Coronary artery (tissue), 2 donors: ENCODE results near the gene PSAT1.

Experiments used
- DNase-seq: peaks from one replicate; pipeline ENCODE4 v3.0.0-alpha.2; 2017; ENCODE audit warnings: low spot score
- H3K27ac ChIP-seq, 2 donors: fragments of 200-600 bp; sonication (generic); one replicate each; pipeline ENCODE4 v1.5.1; 2016 to 2019
- H3K4me3 ChIP-seq: fragments of 200-600 bp; sonication (generic); 2 replicates; pipeline ENCODE4 v1.5.1; 2016; ENCODE audit warnings: mild to moderate bottlenecking, moderate library complexity
- TF ChIP-seq, protein P1 (sequence below): fragments of 200-600 bp; sonication (generic); IDR thresholded peaks from one replicate; pipeline ENCODE4 v1.5.1; 2019; ENCODE audit warnings: antibody characterized with exemption

PSAT1 gene

DNA sequence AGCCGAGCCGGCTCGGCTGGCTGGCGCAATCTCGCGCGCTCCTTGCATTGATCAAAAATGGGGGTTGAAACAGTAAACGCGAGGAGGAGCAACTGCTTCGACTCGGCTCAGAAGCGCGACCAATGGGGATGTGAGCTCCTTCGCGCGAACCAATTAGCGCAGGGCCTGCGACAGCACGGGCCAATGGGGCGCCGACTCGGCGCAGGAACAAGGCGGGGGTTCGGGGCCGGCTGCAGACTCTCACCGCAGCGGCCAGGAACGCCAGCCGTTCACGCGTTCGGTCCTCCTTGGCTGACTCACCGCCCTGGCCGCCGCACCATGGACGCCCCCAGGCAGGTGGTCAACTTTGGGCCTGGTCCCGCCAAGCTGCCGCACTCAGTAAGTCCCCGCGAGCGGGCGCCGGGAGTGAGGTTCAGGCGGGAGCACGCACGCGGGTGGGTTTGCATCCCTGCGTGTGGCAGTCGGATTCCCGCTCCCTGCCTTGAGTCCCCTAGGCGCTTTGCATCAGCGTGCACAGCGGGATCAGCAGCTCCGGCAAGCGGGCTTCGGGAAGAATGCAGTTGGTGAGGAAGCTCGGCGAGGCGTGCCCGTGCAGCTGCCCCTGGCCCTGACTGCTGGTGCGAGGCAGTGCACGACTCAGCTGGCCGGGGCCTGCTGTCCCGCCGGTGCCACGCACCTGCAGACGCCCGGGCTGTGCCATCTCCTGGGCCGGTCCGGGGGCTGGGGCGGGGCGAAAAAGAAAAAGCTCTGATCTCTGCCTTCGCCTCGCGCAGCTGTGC lies at the start of gene PSAT1:
Gene PSAT1, plus strand, starts transcription at position 233 of the 779 bp plus-strand sequence. Its CDS starts 86 bp downstream, at position 319.
- TF ChIP-seq, protein P1, sequence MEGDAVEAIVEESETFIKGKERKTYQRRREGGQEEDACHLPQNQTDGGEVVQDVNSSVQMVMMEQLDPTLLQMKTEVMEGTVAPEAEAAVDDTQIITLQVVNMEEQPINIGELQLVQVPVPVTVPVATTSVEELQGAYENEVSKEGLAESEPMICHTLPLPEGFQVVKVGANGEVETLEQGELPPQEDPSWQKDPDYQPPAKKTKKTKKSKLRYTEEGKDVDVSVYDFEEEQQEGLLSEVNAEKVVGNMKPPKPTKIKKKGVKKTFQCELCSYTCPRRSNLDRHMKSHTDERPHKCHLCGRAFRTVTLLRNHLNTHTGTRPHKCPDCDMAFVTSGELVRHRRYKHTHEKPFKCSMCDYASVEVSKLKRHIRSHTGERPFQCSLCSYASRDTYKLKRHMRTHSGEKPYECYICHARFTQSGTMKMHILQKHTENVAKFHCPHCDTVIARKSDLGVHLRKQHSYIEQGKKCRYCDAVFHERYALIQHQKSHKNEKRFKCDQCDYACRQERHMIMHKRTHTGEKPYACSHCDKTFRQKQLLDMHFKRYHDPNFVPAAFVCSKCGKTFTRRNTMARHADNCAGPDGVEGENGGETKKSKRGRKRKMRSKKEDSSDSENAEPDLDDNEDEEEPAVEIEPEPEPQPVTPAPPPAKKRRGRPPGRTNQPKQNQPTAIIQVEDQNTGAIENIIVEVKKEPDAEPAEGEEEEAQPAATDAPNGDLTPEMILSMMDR: no peak
- peak within 1 kb of the TSS; percentile 17 to 33 for H3K27ac ChIP-seq
- peak; percentile 86 for DNase-seq
- peak within 1 kb of the TSS; percentile 75 for H3K4me3 ChIP-seq

DNA sequence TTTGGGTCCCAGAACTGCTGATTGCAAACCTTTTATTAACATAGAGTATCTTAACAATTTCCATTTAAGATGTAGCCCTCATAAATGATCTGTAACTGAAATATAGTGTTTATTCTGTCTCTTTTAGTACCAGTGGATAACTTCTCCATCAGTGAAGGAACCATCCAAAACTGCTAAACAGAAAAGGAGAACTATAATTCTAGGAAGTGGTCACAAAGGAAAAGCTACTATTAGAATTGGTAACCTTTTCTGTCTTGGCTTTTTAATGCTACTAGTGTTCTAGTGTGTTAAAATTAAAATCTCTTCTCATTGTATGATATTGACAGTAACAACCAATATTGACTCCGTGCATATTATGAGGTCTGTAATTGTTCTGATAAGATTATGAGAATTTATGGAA lies 48.3 kb upstream of the PSAT1 start:
- H3K27ac ChIP-seq: no peak overlapping the region
- H3K4me3 ChIP-seq: no peak overlapping the region
- TF ChIP-seq, protein P1: no peak
- DNase-seq: no peak

DNA sequence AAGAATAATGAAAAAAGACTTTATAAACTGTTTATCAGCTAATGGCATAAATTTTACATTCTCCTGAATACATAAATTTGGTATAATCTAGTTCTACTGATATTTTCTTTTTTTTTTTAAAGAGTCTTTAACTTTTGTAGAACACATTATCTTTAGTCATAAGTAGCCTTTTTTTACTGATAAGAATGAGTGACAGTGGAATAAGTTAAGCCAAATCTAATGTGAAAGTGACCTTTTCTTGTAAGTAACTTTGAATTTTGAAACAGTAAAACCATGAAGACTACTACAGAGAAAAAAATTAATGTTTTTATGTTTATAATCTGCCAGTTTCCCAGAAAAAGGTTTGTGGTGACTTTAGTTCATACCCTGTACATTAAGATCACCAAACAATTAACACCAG lies 47.4 kb upstream of the PSAT1 start:
- Histone ChIP-seq H3K27ac (no peak overlapping the region), H3K4me3 (no peak overlapping the region)
- TF ChIP-seq, protein P1: no peak
- DNase-seq: no peak

DNA sequence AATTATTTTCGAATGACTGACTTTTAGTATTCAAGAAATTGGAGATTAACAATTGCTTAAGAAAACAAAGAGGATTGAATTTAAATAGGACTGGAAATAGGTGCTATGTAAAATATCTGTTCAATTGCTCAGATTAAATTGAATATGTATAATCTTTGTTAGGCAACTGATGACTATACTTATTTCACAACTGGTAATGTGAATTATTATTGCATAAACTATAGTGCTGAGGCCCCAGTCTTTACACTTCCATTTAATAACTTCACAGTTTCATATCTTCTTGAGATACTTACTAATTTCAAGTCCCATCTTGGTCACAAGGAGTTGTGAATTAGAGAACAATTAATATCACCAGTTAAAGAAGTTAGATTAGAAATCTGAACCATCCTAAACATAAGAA lies 44.3 kb upstream of the PSAT1 start:
- no peak for DNase-seq
- TF ChIP-seq, protein P1: no peak
- Histone ChIP-seq H3K27ac (no peak overlapping the region), H3K4me3 (no peak overlapping the region)

DNA sequence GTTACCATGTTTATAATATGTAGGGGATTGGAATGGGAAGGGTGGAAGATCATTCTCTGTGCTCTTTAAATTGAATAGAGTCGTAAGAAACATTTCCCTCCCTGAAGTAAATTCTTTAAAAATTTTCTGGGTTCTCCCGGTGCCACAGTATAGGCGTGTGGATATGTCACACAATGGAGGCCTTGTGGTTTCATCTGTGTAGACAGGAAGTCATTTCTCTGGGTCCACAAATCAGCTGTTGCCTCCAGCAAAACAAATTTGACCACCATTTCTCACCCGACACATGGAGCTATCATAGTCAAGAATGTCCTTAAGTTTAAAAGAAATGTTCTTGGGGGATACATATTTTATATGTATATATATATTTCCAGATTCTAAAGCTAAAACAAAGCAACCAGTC lies 43.6 kb upstream of the PSAT1 start:
- TF ChIP-seq, protein P1: no peak
- DNase-seq: no peak
- no peak overlapping the region for H3K4me3 ChIP-seq
- H3K27ac ChIP-seq: no peak overlapping the region

DNA sequence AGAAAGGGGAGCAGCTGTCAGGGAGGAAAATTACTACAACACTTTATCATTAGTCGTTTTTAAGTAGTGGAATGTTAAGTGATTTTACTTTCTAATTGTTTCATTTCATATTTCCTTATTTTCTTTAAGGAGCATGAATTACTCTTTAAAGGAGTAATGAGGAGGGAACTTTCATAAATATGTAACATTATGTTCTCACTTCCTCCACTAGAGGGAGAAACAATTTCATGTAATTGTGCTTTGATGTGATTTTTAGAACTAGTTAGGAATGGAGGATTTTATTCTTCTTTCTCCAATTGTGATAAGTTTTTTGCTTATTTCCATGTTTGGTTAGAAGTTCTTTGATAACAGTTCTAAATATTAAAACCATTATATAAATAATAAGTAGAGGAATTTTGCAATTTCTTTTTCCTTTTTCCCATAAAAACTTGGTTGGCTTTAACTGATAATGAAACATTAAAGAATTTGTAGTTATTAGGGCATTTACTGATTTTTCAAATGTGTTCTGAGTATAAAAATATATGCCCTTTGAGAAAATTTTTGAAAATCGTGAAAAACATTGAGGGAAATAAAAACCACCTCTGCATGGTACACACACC lies 35.4 kb upstream of the PSAT1 start:
- TF ChIP-seq, protein P1: no peak
- H3K4me3 ChIP-seq: no peak overlapping the region
- no peak for DNase-seq
- H3K27ac ChIP-seq: no peak overlapping the region

DNA sequence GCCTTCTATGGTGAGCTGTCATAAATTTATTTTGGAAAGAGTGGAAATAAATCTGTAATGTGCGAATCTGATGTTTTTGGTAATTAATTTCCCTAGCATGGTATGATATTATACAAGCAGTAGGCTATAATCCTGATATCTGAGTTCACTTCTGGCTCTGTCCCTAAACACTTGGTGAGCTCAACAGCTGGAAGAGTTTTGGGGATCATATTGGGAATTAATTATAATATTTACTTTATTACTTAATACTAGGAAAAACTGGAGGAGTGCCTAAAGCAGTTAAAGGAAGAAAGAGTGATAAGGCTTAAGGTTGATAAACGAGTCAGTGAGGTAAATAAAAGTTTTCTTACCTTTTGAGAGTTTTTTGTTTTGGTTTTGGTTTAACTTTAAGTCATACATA lies 34.3 kb upstream of the PSAT1 start:
- Histone ChIP-seq H3K4me3 (no peak overlapping the region), H3K27ac (no peak overlapping the region)
- no peak for DNase-seq
- TF ChIP-seq, protein P1: no peak
